K562 (cell line): ENCODE results near the gene FGF11. TPM values are rescaled to one million over a fixed set of nuclear protein-coding genes. Genes with fewer than 3 reads are reported as not detected.
A peak's percentile ranks its signal among the peaks of the same experiment; 100 is the strongest.

ENCODE experiments used
- ATF7 ChIP-seq: fragments of 450-650 bp; IDR thresholded peaks from 2 replicates; pipeline ENCODE4 v1.7.1; 2014; ENCODE audit warnings: mild to moderate bottlenecking, moderate library complexity
- BCL6 ChIP-seq: fragments of 250-450 bp; sonication (Bioruptor Pico); IDR thresholded peaks from 2 replicates; pipeline ENCODE4 v1.4.0; 2020
- ELF1 ChIP-seq: fragments of 200-800 bp; sonication (Bioruptor generic); IDR thresholded peaks from 2 replicates; pipeline ENCODE4 v1.6.1; 2016; ENCODE audit warnings: missing genetic modification characterization, missing compliant biosample characterization
- ELF4 ChIP-seq: fragments of 450-650 bp; formaldehyde crosslinking; IDR thresholded peaks from 2 replicates; pipeline ENCODE4 v1.4.0; 2022; ENCODE audit warnings: missing genetic modification characterization
- FOSL1 ChIP-seq: fragments of 200-800 bp; sonication (Bioruptor generic); conservative IDR thresholded peaks from 2 replicates; pipeline ENCODE4 v1.6.1; 2016; ENCODE audit warnings: missing genetic modification characterization, missing compliant biosample characterization
- GABPB1 ChIP-seq: sonication (generic); formaldehyde crosslinking; IDR thresholded peaks from 2 replicates; pipeline ENCODE4 v1.8.0; 2022; ENCODE audit warnings: mild to moderate bottlenecking, missing genetic modification reagents
- HDAC1 ChIP-seq, 2 experiments: fragments of 450-650 bp; IDR thresholded peaks; 2 replicates each; pipeline ENCODE4 v1.6.1; 2016 to 2017; ENCODE audit warnings: inconsistent platforms in 1 of 2, mild to moderate bottlenecking in 1 of 2, moderate library complexity in 1 of 2
- KDM1A ChIP-seq, 2 experiments: fragments of 450-650 bp; IDR thresholded peaks; 2 replicates each; pipeline ENCODE4 v1.6.1; 2016; ENCODE audit warnings: mild to moderate bottlenecking in 2 of 2
- KHSRP ChIP-seq: fragments of 450-650 bp; IDR thresholded peaks from 2 replicates; pipeline ENCODE4 v1.6.1; 2017
- KLF1 ChIP-seq: fragments of 450-650 bp; IDR thresholded peaks from 2 replicates; pipeline ENCODE4 v1.6.1; 2016; ENCODE audit warnings: missing genetic modification characterization, missing compliant biosample characterization
- L3MBTL2 ChIP-seq: fragments of 450-650 bp; IDR thresholded peaks from 2 replicates; pipeline ENCODE4 v1.6.1; 2016; ENCODE audit warnings: mild to moderate bottlenecking, moderate library complexity
- MBD2 ChIP-seq: sonication (generic); IDR thresholded peaks from 2 replicates; pipeline ENCODE4 v1.6.1; 2016; ENCODE audit warnings: low read depth, borderline replicate concordance
- MTA1 ChIP-seq: fragments of 450-650 bp; IDR thresholded peaks from 2 replicates; pipeline ENCODE4 v1.6.1; 2017; ENCODE audit warnings: borderline replicate concordance
- POLR3A ChIP-seq: IDR thresholded peaks from 2 replicates; pipeline ENCODE4 v1.6.1; 2011; ENCODE audit warnings: borderline replicate concordance, mild to moderate bottlenecking, moderate library complexity; ENCODE audit not compliant: insufficient read length, insufficient read depth; ENCODE audit errors: extremely low read depth
- RBM25 ChIP-seq: fragments of 200-400 bp; formaldehyde crosslinking; IDR thresholded peaks from 2 replicates; pipeline ENCODE4 v1.6.1; 2018; ENCODE audit warnings: low read length, low read depth, moderate library complexity; ENCODE audit not compliant: severe bottlenecking
- TAF15 ChIP-seq: fragments of 200-400 bp; formaldehyde crosslinking; IDR thresholded peaks from 2 replicates; pipeline ENCODE4 v1.6.1; 2017; ENCODE audit warnings: mild to moderate bottlenecking, low read depth, low read length, moderate library complexity
- ZBTB12 ChIP-seq: fragments of 250-450 bp; sonication (Bioruptor Pico); IDR thresholded peaks from 2 replicates; pipeline ENCODE4 v1.4.0; 2020
- ZFP91 ChIP-seq: sonication (generic); formaldehyde crosslinking; IDR thresholded peaks from 2 replicates; pipeline ENCODE4 v1.8.0; 2022; ENCODE audit warnings: mild to moderate bottlenecking, missing genetic modification reagents
- ZNF277 ChIP-seq: fragments of 250-450 bp; sonication (Bioruptor Pico); IDR thresholded peaks from 2 replicates; pipeline ENCODE4 v1.8.0; 2022; ENCODE audit warnings: inconsistent platforms, mild to moderate bottlenecking, moderate library complexity, borderline replicate concordance
- ZNF79 ChIP-seq: fragments of 250-450 bp; sonication (Bioruptor Pico); IDR thresholded peaks from 2 replicates; pipeline ENCODE4 v1.4.0; 2020; ENCODE audit warnings: low read depth, mild to moderate bottlenecking, moderate library complexity
- polyA plus RNA-seq, 8 experiments: library from polyadenylated mRNA; depleted of rRNA in 4 of 8; stranded (reverse) in 5 of 8; unstranded in 3 of 8; fragments of >200 nt; fragmentation: Nextera tagmentation in 2 of 8; fragmentation: Illumina TruSeq in 1 of 8; extraction: Ambion mirVana in 2 of 8; extraction: Trizol in 1 of 8; gene quantifications; 2 replicates each; pipeline versions ENCODE4 v1.2.1 to v1.2.3, GENCODE V29; 2011 to 2014; ENCODE audit warnings: inconsistent platforms in 1 of 8, missing spikeins in 1 of 8
- total RNA-seq, 7 experiments: library from RNA; depleted of rRNA in 6 of 7; stranded (reverse); fragments of >200 nt in 6 of 7; fragmentation: Illumina TruSeq in 2 of 7; extraction: Trizol in 2 of 7; gene quantifications; 2 replicates each; pipeline versions ENCODE4 v1.2.1 to v1.2.3, GENCODE V29; 2011 to 2021; ENCODE audit warnings: low replicate concordance in 1 of 7
- TF ChIP-seq, protein P1 (sequence below): sonication (generic); formaldehyde crosslinking; IDR thresholded peaks from 2 replicates; pipeline ENCODE4 v1.5.0; 2020; ENCODE audit warnings: missing genetic modification reagents
- TF ChIP-seq, protein P2 (sequence below): fragments of 250-450 bp; sonication (Bioruptor Pico); IDR thresholded peaks from 2 replicates; pipeline ENCODE4 v1.5.0; 2021
- TF ChIP-seq, protein P3 (sequence below): fragments of 250-450 bp; sonication (Bioruptor Pico); IDR thresholded peaks from 2 replicates; pipeline ENCODE4 v1.8.0; 2021; ENCODE audit warnings: mild to moderate bottlenecking, moderate library complexity

The FGF11 gene
- total and polyA plus RNA-seq, 9 of the 15 experiments (the other 6 are each of a cell fraction or from before 2014, with no cell fraction given), result 1.2 to 7.5 (median 3.0) TPM

DNA sequence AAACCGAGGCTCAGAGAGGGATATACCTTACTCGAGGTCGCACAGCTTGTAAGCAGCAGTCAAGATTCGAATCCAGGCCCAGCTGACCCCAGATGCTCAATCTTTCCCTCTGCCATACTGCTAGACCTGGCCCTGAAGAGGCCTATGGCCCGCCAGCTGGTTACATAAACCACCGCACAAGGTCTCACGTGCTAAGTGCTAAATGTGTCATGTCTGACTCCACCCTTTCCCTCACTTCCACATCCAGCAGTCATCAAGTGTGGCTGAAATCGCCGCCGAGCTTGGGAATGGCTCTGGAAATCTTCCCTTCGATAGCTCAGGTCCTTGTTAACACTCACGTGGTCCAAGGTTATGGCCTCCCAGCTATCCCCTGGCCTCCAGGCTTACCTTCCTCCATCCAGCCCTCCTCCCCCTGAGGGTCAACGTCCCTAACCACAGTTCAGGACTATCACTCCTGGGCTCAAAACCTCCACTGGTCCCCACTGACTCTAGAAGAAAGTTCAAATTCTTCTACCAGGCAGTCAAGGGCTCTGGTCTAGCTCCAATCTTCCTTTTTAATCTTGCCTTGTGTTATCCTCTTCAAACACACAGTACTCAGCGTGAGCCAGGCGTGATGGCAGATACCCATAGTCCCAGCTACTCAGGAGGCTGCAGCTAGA is 36.6 kb downstream of the FGF11 start (continued):
- TF ChIP-seq KLF1 (tag) (no peak), BCL6 (CRISPR knock-in tag) (no peak), ELF4 (CRISPR knock-in tag) (no peak), KHSRP (no peak), FOSL1 (tag) (peak; percentile 28), ELF1 (tag) (no peak), MBD2 (no peak), MTA1 (0 out of 2 replicates have a peak, but pooled peaks have one; percentile 32), ZFP91 (CRISPR knock-in tag) (no peak), GABPB1 (0 out of 2 replicates have a peak, but pooled peaks have one; percentile 47), ZNF79 (CRISPR knock-in tag) (no peak), TAF15 (no peak), L3MBTL2 (peak; percentile 79), ZBTB12 (CRISPR knock-in tag) (no peak), KDM1A (IDR thresholded peaks at IDR 0.05) (no peak), RBM25 (peak; percentile 40), ZNF277 (CRISPR knock-in tag) (no peak), ATF7 (no peak; the same call in 1 of the 2 replicates), HDAC1 (IDR thresholded peaks at IDR 0.05) (peak in 1 of 2 experiments; percentile 53; a peak in 1 of 4 replicates), POLR3A (no peak)
- TF ChIP-seq, protein P1, sequence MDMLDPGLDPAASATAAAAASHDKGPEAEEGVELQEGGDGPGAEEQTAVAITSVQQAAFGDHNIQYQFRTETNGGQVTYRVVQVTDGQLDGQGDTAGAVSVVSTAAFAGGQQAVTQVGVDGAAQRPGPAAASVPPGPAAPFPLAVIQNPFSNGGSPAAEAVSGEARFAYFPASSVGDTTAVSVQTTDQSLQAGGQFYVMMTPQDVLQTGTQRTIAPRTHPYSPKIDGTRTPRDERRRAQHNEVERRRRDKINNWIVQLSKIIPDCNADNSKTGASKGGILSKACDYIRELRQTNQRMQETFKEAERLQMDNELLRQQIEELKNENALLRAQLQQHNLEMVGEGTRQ, result no peak
- TF ChIP-seq, protein P2, sequence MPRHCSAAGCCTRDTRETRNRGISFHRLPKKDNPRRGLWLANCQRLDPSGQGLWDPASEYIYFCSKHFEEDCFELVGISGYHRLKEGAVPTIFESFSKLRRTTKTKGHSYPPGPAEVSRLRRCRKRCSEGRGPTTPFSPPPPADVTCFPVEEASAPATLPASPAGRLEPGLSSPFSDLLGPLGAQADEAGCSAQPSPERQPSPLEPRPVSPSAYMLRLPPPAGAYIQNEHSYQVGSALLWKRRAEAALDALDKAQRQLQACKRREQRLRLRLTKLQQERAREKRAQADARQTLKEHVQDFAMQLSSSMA, result no peak
- TF ChIP-seq, protein P3, sequence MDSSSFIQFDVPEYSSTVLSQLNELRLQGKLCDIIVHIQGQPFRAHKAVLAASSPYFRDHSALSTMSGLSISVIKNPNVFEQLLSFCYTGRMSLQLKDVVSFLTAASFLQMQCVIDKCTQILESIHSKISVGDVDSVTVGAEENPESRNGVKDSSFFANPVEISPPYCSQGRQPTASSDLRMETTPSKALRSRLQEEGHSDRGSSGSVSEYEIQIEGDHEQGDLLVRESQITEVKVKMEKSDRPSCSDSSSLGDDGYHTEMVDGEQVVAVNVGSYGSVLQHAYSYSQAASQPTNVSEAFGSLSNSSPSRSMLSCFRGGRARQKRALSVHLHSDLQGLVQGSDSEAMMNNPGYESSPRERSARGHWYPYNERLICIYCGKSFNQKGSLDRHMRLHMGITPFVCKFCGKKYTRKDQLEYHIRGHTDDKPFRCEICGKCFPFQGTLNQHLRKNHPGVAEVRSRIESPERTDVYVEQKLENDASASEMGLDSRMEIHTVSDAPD, result no peak
